ENCODE data around the gene CANT1.
"Not testable (repeated sequence)": the region's sequence is repeated elsewhere in the genome, so short reads cannot be mapped to it uniquely, and the experiment has no call there.

Gene CANT1

GRCh38 chr17:78976907-78977680 lies 32.5 kb downstream of the CANT1 start:
- no peak for DNase-seq (ENCODE audit: low spot score)

GRCh38 chr17:78974635-78975591 lies 34.7 kb downstream of the CANT1 start:
- DNase-seq (ENCODE audit: low spot score) = peak; percentile 66

DNA sequence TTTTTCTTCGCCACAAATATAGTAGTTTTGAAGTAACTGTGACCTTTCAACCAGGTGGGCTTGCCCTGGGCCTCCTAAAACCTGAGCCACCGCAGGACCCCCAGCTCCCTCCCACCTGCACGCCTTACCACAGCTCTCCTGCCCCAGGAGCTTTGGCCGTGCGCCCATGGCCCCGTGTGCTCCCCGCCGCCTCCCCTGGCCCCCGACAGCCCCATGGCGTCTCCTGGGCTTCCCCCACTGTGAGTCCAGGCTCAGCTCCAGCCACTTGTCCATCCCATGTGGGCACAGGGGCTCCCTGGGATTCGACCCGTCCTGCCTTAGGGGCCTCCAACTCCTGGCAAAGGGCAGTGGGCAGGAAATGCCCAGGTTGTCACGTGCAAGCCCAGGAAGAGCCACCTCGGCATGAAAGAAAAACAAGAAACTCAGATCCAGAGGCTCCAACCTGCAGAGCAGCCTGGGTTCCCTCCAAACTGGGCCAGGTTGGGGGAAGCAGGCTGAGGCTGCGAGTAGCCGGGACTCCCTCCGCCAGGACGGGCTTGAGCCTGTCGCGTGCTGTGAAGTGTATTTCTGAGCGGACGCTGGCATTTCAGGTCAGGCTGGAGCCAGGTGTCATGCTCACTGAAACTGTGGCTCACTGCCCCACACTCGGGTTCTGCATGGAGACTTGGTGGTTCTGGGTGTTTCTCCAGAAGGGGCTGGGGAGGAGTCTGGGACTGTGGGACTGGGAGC lies 35.6 kb downstream of the CANT1 start:
- no peak for DNase-seq (ENCODE audit: low spot score)

DNA sequence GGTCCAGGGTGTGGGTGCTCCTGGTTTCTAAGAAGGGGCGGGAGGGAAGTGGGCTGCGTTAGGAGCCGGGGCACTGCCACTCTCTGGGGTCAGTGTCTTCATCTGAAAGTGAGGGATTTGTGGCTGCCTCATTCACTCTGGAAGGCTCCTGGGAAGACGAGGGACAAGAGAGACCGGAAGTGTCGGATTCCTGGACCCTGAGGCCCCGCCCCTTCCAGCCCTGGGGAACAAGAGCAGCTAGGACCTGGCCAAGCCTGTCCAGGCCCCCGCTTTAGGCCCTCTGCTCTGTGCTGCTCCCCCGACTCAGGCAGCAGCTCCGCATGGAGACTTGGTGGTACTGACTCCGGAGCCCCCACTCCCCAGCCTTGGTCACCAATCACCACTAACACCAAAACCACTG lies 36.4 kb downstream of the CANT1 start:
- DNase-seq (ENCODE audit: low spot score) = no peak

- no peak for DNase-seq (ENCODE audit: low spot score)
These were observed 37.0 kb downstream of the CANT1 start for GRCh38 chr17:78972507-78973105.

- DNase-seq (ENCODE audit: low spot score) = no peak
These were observed 37.6 kb downstream of the CANT1 start for GRCh38 chr17:78971756-78972506.

DNA sequence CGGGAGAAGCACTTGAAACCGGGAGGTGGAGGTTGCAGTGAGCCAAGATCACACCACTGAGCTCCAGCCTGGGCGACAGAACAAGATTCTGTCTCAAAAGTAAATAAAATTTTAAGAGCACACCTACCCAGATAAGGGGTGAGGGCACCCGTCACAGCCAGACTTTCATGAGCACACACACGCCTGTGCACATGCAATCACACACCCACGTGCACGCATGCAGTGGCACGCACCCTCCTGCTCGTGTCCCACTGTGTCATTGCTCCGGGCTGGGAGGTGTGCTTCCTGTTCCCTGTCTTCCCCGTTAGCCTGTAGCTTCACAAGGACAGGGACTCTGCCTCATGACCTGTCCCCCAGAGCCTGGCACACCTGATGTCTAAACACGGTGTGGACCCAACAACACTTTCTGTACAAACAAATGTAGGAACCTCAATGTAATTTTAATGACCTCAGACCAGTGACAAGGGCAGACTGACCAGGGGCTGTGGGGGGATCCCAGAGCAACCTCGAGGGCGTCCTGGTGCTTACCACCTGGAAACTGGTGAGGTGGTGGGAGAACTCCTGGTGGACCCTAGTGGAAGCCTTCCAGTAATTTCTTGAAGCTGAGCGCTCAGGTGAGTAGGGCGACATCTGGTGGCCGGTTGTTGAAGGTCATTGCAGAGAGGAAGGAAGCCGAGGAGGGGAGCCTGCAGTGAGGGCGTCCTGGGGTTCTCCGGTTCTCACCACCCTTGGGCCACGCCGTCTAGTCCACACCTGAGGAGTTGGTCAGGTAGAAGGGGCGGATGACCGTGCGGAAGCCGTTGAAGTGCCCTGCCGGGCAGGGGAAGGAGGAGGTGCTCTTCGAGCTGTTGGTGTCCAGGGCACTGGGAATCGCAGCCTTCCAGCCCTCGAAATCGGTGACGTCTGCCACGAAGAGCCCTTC lies 38.5 kb downstream of the CANT1 start:
- peak; percentile 84 for DNase-seq (ENCODE audit: low spot score)

GRCh38 chr17:78969865-78970264 lies 39.7 kb downstream of the CANT1 start:
- DNase-seq (ENCODE audit: low spot score) = no peak

GRCh38 chr17:78967782-78968362 lies 41.7 kb downstream of the CANT1 start:
- DNase-seq (ENCODE audit: low spot score) = no peak

GRCh38 chr17:78966910-78967600 lies 42.5 kb downstream of the CANT1 start:
- DNase-seq (ENCODE audit: low spot score) = no peak

GRCh38 chr17:78966123-78966813 lies 43.3 kb downstream of the CANT1 start:
- no peak for DNase-seq (ENCODE audit: low spot score)

DNA sequence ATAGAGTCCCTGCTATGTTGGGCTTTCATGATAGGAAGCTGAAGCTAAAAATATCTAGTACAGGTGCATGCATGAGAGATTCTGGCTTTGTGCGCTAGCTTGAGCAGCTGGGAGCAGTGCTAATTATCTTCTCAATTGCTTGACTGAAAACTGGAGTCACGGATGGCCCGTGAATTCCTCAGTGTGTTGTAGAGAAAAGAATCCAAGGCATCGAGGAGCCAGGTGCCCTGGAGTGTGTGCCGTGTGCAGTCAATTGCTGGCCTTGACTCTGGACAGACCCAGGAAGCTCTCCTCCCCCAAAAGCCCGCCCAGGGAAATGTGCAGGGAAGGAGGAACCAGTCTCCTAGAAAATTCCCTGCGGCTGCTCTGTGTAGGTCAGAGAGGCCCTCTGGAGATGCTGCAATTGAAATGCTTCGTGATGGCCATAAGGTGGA lies 44.1 kb downstream of the CANT1 start:
- DNase-seq (ENCODE audit: low spot score) = peak; percentile 36

DNA sequence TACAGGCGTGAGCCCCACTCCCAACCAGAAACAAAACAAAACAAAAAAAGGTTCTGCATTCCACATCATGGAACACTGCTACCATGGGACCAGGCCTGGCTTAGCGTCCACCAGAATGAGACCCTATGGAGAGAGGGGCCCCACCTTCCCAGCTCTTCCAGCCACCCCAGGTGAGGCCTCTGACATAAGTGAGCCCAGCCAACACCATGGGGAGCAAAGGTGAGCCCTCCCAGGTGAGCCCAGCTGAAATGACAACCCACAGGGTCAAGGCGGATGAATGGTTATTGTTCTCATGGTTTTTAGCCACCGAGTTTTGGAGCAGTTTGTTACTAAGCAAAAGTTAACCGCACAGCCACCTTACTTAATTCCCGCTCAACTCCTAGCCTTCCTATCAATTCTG lies 46.2 kb downstream of the CANT1 start:
- DNase-seq (ENCODE audit: low spot score) = no peak

DNA sequence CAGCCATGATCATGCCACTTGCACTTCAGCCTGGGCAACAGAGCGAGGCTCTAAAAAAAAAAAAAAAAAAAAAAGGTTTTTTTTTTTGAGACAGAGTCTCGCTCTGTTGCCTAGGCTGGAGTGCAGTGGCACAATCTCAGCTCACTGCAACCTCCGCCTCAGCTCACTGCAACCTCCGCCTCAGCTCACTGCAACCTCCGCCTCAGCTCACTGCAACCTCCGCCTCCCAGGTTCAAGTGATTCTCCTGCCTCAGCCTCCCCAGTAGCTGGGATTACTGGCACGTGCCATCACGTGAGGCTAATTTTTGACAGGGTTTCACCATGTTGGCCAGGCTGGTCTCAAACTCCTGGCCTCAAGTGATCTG lies 46.6 kb downstream of the CANT1 start:
- not testable (repeated sequence) for DNase-seq (ENCODE audit: low spot score)

- DNase-seq (ENCODE audit: low spot score) = no peak
These were observed 47.1 kb downstream of the CANT1 start for GRCh38 chr17:78962345-78962983.

DNA sequence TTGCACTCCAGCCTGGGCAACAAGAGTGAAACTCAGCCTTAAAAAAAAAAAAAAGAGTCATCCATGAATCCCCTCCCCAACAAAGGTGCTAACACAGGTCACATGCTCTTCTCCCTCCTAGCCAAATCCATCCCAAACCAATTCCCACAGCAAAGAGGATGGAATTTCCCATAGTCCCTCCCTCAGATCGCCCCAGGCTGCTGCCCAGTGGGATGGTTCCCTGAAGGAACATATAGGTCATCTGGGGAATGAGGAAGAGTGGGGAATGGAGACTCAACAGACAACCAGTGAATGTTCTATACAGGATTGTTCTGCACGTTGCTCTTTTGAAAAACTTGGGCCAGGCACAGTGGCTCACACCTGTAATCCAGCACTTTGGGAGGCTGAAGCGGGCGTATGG lies 48.0 kb downstream of the CANT1 start:
- no peak for DNase-seq (ENCODE audit: low spot score)

GRCh38 chr17:78960928-78961327 lies 48.6 kb downstream of the CANT1 start:
- DNase-seq (ENCODE audit: low spot score) = no peak

- DNase-seq (ENCODE audit: low spot score) = no peak
These were observed 49.8 kb downstream of the CANT1 start for GRCh38 chr17:78959803-78960202.

Data from NAMALWA (cell line).